ENCODE results near the gene STAP2.

The STAP2 gene

DNA sequence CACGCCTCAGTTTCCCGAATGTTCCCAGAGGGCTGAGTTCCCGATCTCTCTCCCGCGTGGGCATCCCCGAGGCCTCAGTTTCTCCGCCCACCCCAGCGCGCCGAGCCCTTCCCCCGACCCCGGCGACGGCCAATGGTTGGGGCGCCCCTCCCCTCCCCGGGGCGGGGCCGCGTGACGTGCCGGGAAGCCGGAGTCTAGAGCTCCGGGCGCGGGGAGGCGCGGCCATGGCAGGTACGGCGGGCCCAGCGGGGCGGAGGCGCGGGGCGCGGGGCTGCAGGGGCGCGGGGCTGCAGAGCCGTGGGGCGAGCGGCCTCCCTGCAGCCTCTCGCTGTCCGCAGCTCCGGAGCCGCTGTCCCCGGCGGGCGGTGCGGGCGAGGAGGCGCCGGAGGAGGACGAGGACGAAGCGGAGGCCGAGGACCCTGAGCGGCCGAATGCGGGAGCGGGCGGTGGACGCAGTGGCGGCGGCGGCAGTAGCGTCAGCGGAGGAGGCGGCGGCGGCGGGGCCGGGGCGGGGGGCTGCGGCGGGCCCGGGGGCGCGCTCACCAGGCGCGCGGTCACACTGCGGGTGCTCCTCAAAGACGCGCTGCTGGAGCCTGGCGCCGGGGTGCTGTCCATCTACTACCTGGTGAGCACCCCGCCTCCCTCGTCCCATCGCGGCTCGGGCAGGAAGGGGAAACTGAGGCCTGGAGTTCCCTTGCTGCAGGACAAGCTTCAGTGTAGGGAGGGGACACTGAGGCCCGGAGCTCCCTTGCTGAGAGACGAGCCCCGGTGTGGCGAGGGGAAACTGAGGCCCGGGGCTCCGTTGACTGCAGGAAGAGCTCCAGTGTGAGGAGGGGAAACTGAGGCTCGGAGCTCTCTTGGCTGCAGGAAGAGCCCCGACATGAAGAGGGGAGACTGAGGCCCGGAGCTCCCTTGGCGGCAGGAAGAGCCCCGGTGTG lies 5.0 kb upstream of the STAP2 start, which contains the start of gene MPND:
TSS of gene MPND (plus strand) at position 193 of the 938 bp plus-strand sequence. CDS start at position 225, 32 bp downstream.
- no peak within 1 kb of the TSS for H4K8ac ChIP-seq (ENCODE audit: low read depth, low read length)
- H3K9me3 ChIP-seq (replicated peaks in 1 of 2; ENCODE audit: control insufficient read depth in 2 of 2, insufficient read depth in 1 of 2, low read depth in 1 of 2, low read length in 2 of 2): no peaks in the 10 kb centered on the region
- H3K14ac ChIP-seq (ENCODE audit: low read length): peak within 1 kb of the TSS; percentile 100
- H3K23ac ChIP-seq (ENCODE audit: low read depth, low read length, poor library complexity): peak within 1 kb of the TSS; percentile 37
- H3K27me3 ChIP-seq (ENCODE audit: control insufficient read depth in 3 of 3, insufficient read depth in 3 of 3, low read depth in 1 of 3, low read length in 3 of 3): no peaks in the 10 kb centered on the region
- H3K4me3 ChIP-seq (ENCODE audit: low read length in 2 of 2): peak within 1 kb of the TSS; percentile 71 to 94
- H3K36me3 ChIP-seq (replicated peaks in 1 of 2; ENCODE audit: control insufficient read depth in 2 of 2, insufficient read depth in 2 of 2, low read length in 2 of 2): peaks cover 10 to 30% of the 10 kb centered on the region in 2 donors
- peak within 1 kb of the TSS; percentile 80 for H2AFZ ChIP-seq (ENCODE audit: low read length)
- DNase-seq (ENCODE audit: low spot score): peak; percentile 85
- H3K4me1 ChIP-seq (ENCODE audit: control insufficient read depth in 2 of 2, insufficient read depth in 1 of 2, low read depth in 1 of 2, low read length in 2 of 2): peaks cover 7 to 12% of the 10 kb centered on the region in 2 donors
- peak within 1 kb of the TSS; percentile 82 for H2BK120ac ChIP-seq (ENCODE audit: low read depth, low read length)
- no peak within 1 kb of the TSS for H2BK15ac ChIP-seq (ENCODE audit: low read length)
- peak within 1 kb of the TSS; percentile 93 for H3K4me2 ChIP-seq (ENCODE audit: insufficient read depth, low read length, poor library complexity, severe bottlenecking)
- H3K9ac ChIP-seq (ENCODE audit: low read depth, low read length, poor library complexity): peak within 1 kb of the TSS; percentile 99
- peak within 1 kb of the TSS; percentile 98 for H4K91ac ChIP-seq (ENCODE audit: low read depth, low read length, poor library complexity)
- H3K79me1 ChIP-seq (ENCODE audit: low read depth, low read length): peaks cover 2% of the 10 kb centered on the region
- H2BK12ac ChIP-seq (ENCODE audit: low read length): peak within 1 kb of the TSS; percentile 84
- peak within 1 kb of the TSS; percentile 98 for H3K27ac ChIP-seq (replicated peaks; ENCODE audit: low read length)
- peak within 1 kb of the TSS; percentile 98 for H2AK5ac ChIP-seq (ENCODE audit: low read depth, low read length)
- H3K4ac ChIP-seq (ENCODE audit: low read length): peak within 1 kb of the TSS; percentile 38
- H2BK5ac ChIP-seq (ENCODE audit: low read length): peak within 1 kb of the TSS; percentile 99
- H3K18ac ChIP-seq (ENCODE audit: low read length): peak within 1 kb of the TSS; percentile 100
- no CpG with 5 or more reads among the region's 101 CpGs for WGBS, 2 donors (ENCODE audit: extremely low coverage in 2 of 2, insufficient read length in 2 of 2, insufficient replicate concordance in 1 of 2)

DNA sequence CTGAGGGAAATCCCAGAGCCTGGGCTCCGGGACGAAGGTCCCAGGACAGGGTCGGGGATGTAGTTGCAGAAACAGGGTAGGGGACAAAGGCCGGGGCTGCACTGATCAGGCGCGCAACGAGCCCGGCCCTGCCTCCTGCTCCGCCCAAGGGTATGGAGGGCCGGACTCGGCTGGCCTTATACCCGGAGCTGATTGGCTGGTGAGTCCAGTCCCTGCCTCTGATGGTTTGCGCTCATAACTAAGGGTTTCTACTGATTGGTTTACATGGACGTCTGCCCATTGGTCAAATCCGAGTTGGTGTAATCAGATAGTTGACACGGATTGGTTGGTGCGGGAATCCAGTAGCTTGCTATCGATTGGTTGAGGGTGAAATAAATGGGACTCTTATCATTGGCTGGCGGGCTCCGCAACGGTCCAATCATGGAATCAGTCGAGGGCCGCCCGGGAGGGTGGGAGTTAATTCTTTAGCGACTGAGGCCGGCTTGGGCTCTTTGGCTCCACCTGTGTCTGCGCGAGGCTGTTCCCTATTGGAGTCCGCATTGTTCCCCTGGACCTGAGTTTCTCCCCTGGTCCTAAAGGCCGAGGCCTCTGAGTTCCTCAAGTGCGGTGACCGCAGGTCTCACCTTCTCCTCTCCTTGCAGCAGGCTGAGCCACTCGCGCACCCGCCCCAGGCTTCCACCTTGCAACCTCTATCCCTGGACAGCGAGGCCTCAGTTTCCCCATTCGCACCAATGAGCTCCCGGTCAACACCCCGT lies 4.2 kb upstream of the STAP2 start:
- H2BK120ac ChIP-seq (ENCODE audit: low read depth, low read length): no peak overlapping the region
- peaks cover 10 to 24% of the 10 kb centered on the region in 2 donors for H3K36me3 ChIP-seq (replicated peaks in 1 of 2; ENCODE audit: control insufficient read depth in 2 of 2, insufficient read depth in 2 of 2, low read length in 2 of 2)
- H3K9ac ChIP-seq (ENCODE audit: low read depth, low read length, poor library complexity): peak overlapping the region; percentile 93
- peaks cover 15 to 18% of the 10 kb centered on the region in 2 donors for H3K4me1 ChIP-seq (ENCODE audit: control insufficient read depth in 2 of 2, insufficient read depth in 1 of 2, low read depth in 1 of 2, low read length in 2 of 2)
- H2BK12ac ChIP-seq (ENCODE audit: low read length): no peak overlapping the region
- peak overlapping the region; percentile 37 for H3K23ac ChIP-seq (ENCODE audit: low read depth, low read length, poor library complexity)
- peak overlapping the region; percentile 99 for H2BK5ac ChIP-seq (ENCODE audit: low read length)
- H3K14ac ChIP-seq (ENCODE audit: low read length): peak overlapping the region; percentile 99
- peak overlapping the region; percentile 47 for H2AK5ac ChIP-seq (ENCODE audit: low read depth, low read length)
- peak overlapping the region; percentile 98 for H3K27ac ChIP-seq (replicated peaks; ENCODE audit: low read length)
- peak overlapping the region; percentile 98 for H4K91ac ChIP-seq (ENCODE audit: low read depth, low read length, poor library complexity)
- peak; percentile 100 for DNase-seq (ENCODE audit: low spot score)
- no peak overlapping the region for H4K8ac ChIP-seq (ENCODE audit: low read depth, low read length)
- no CpG with 5 or more reads among the region's 39 CpGs for WGBS, 2 donors (ENCODE audit: extremely low coverage in 2 of 2, insufficient read length in 2 of 2, insufficient replicate concordance in 1 of 2)
- no peaks in the 10 kb centered on the region for H3K27me3 ChIP-seq (ENCODE audit: control insufficient read depth in 3 of 3, insufficient read depth in 3 of 3, low read depth in 1 of 3, low read length in 3 of 3)
- H3K4me3 ChIP-seq (ENCODE audit: low read length in 2 of 2): peak overlapping the region; percentile 71 to 91
- peak overlapping the region; percentile 93 for H3K4me2 ChIP-seq (ENCODE audit: insufficient read depth, low read length, poor library complexity, severe bottlenecking)
- H2AFZ ChIP-seq (ENCODE audit: low read length): peak overlapping the region; percentile 80
- H3K9me3 ChIP-seq (replicated peaks in 1 of 2; ENCODE audit: control insufficient read depth in 2 of 2, insufficient read depth in 1 of 2, low read depth in 1 of 2, low read length in 2 of 2): no peaks in the 10 kb centered on the region
- H2BK15ac ChIP-seq (ENCODE audit: low read length): no peak overlapping the region
- peaks cover 2% of the 10 kb centered on the region for H3K79me1 ChIP-seq (ENCODE audit: low read depth, low read length)
- peak overlapping the region; percentile 38 for H3K4ac ChIP-seq (ENCODE audit: low read length)
- peak overlapping the region; percentile 100 for H3K18ac ChIP-seq (ENCODE audit: low read length)

DNA sequence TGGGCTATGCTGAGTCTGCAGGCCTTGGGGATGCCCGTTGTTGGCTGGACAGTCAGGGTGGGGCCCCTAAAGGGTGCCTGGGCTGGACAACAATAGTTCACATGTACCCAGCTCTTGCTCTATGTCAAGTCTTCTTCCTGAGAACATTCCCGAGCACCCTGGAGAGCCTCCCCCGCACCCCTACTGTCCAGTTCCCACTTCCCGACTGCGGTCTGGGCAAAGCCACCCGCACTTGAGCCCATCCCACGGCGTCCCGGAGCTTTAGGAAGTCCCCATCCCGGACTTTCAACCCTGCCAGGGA lies 3.6 kb upstream of the STAP2 start:
- Histone ChIP-seq H3K36me3 (replicated peaks in 1 of 2; ENCODE audit: control insufficient read depth in 2 of 2, insufficient read depth in 2 of 2, low read length in 2 of 2) (peaks cover 8 to 19% of the 10 kb centered on the region in 2 donors), H3K9me3 (replicated peaks in 1 of 2; ENCODE audit: control insufficient read depth in 2 of 2, insufficient read depth in 1 of 2, low read depth in 1 of 2, low read length in 2 of 2) (no peaks in the 10 kb centered on the region), H2AK5ac (ENCODE audit: low read depth, low read length) (peak overlapping the region; percentile 66), H3K79me1 (ENCODE audit: low read depth, low read length) (peaks cover 2% of the 10 kb centered on the region), H2BK15ac (ENCODE audit: low read length) (no peak overlapping the region), H3K4me1 (ENCODE audit: control insufficient read depth in 2 of 2, insufficient read depth in 1 of 2, low read depth in 1 of 2, low read length in 2 of 2) (peaks cover 16 to 19% of the 10 kb centered on the region in 2 donors), H3K23ac (ENCODE audit: low read depth, low read length, poor library complexity) (peak overlapping the region; percentile 37), H4K91ac (ENCODE audit: low read depth, low read length, poor library complexity) (no peak overlapping the region), H3K4me3 (ENCODE audit: low read length in 2 of 2) (peak overlapping the region; percentile 60 to 91), H2BK12ac (ENCODE audit: low read length) (no peak overlapping the region), H3K4ac (ENCODE audit: low read length) (peak overlapping the region; percentile 27), H3K27ac (replicated peaks; ENCODE audit: low read length) (peak overlapping the region; percentile 97), H2BK120ac (ENCODE audit: low read depth, low read length) (peak overlapping the region; percentile 82), H4K8ac (ENCODE audit: low read depth, low read length) (no peak overlapping the region), H3K14ac (ENCODE audit: low read length) (peak overlapping the region; percentile 9), H3K9ac (ENCODE audit: low read depth, low read length, poor library complexity) (peak overlapping the region; percentile 92), H3K4me2 (ENCODE audit: insufficient read depth, low read length, poor library complexity, severe bottlenecking) (peak overlapping the region; percentile 65), H2AFZ (ENCODE audit: low read length) (peak overlapping the region; percentile 40), H2BK5ac (ENCODE audit: low read length) (peak overlapping the region; percentile 95), H3K18ac (ENCODE audit: low read length) (peak overlapping the region; percentile 98), H3K27me3 (ENCODE audit: control insufficient read depth in 3 of 3, insufficient read depth in 3 of 3, low read depth in 1 of 3, low read length in 3 of 3) (no peaks in the 10 kb centered on the region)
- DNase-seq (ENCODE audit: low spot score): no peak
- WGBS, 2 donors (ENCODE audit: extremely low coverage in 2 of 2, insufficient read length in 2 of 2, insufficient replicate concordance in 1 of 2): no CpG with 5 or more reads among the region's 10 CpGs

Data from neuronal stem cell (in vitro differentiated cells).